HG03060 (cell line): ENCODE measurements around the gene SYCE3.

Experiments used
- ATAC-seq: cut with Tn5 transposase; IDR thresholded peaks from one replicate; pipeline ENCODE4 v1.9.1; 2021; ENCODE audit warnings: low read depth, moderate number of reproducible peaks; ENCODE audit not compliant: unreplicated experiment

Gene SYCE3

DNA sequence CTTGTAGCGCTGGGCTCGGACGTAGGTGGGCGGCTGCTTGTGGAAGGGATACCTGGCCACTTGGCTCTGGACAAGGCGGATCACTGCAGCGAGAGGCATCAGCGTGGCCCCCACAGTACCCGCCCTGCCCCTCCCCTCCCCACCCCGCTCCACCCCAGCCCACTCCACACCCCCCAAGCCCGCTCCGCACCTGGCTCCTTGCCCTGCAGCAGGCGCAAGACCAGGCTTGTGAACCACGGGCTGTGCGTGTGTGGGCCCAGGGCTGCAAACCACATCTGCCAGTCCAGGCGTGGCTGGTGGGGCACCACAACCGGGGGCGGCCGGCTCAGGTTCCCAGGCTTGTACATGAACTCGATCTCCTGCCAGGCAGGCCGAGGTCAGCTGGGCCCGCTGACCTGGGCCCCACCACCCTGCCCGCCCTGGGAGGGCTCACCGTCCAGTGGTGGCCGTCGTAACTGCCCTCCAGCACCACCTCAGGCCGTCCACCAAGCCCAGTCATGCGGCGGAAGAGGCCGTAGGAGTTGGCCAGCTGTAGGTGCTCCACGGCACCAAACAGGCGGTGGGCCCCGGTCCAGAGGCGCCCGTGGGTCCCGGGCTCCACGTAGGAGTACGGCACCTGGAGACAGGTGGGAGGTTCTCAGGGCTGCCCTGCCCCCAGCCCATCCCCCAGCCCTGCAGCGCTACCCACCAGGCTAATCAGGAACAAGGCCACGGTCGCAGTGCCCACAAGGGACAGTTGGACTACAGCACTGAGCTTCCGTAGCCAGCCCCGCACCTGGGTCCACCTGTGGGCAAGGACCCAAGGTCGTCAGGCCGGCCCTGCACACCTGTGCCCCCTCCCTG lies 58.1 kb downstream of the SYCE3 start:
- no peak for ATAC-seq

- ATAC-seq: no peak
Measured at GRCh38 chr22:50503475-50504145, 59.1 kb downstream of the SYCE3 start.

- ATAC-seq: no peak
Measured at GRCh38 chr22:50502628-50503474, 59.9 kb downstream of the SYCE3 start.

DNA sequence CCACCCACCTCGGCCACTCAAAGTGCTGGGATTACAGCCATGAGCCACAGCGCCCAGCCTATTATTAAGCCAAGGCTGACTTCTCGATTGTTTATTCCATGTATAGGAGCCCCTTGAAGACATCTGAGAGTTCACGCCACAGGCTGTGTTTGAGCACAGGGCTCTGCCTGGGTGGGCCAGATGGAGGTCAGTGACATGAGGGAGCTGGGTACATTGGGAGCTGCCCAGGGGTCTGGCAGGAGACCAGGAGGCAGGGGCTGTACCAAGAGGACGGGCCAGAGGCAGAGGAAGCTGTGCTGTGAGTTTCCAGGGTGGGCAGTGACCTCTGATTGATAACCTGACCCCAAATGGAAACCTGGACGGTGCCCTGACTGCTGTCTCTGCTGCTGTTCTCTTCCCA lies 60.6 kb downstream of the SYCE3 start:
- no peak for ATAC-seq
